H1 (cell line): ENCODE measurements around the gene GDPD4. TPM values are rescaled to one million over a fixed set of nuclear protein-coding genes. Genes with fewer than 3 reads are reported as not detected.

Experiments used
- ASH2L ChIP-seq: fragments of 200-600, 300-600 bp; sonication (generic); IDR thresholded peaks from one replicate; pipeline ENCODE4 v1.7.1; 2017; ENCODE audit warnings: low read length
- ATF2 ChIP-seq: IDR thresholded peaks from 2 replicates; pipeline ENCODE4 v1.6.1; 2012; ENCODE audit warnings: low read length, inconsistent platforms
- POLR2AphosphoS5 ChIP-seq: IDR thresholded peaks from 2 replicates; pipeline ENCODE4 v1.6.1; 2011; ENCODE audit warnings: low read depth, low read length
- RNF2 ChIP-seq: fragments of 200-900, 300-1000 bp; sonication (generic); IDR thresholded peaks from 2 replicates; pipeline ENCODE4 v1.7.1; 2016; ENCODE audit warnings: borderline replicate concordance, low read depth, mild to moderate bottlenecking, antibody characterized with exemption, low read length; ENCODE audit not compliant: poor library complexity, severe bottlenecking; ENCODE audit errors: missing control alignments
- SP2 ChIP-seq: IDR thresholded peaks from 2 replicates; pipeline ENCODE4 v1.6.1; 2012; ENCODE audit warnings: mild to moderate bottlenecking, low read length, inconsistent platforms
- polyA plus RNA-seq, 7 experiments: library from polyadenylated mRNA; depleted of rRNA in 3 of 7; stranded (reverse) in 5 of 7; unstranded in 2 of 7; fragments of >200 nt in 5 of 7; fragments of 200-250 nt in 2 of 7; gene quantifications; 1 replicate in 5 of 7; 2 replicates in 1 of 7; 4 replicates in 1 of 7; pipeline versions ENCODE4 v1.2.1 to v1.2.3, GENCODE V29; 2011 to 2013; ENCODE audit warnings: missing spikeins in 2 of 7, mixed read lengths in 2 of 7
- total RNA-seq: library from RNA; stranded (reverse); fragmentation: NEBNext Ultra II Directional; extraction: Animal tissue kit (Norgen Biotek cat#: 25700); gene quantifications from 2 replicates; pipeline ENCODE4 v1.2.1, GENCODE V29; 2021

The GDPD4 gene
- total and polyA plus RNA-seq, 2 of the 8 experiments (the other 6 are each of a cell fraction or from before 2014, with no cell fraction given): not detected

- TF ChIP-seq ATF2 (no peak), RNF2 (no peak), SP2 (no peak), POLR2AphosphoS5 (no peak), ASH2L (no peak)
- TF ChIP-seq, all 59 proteins: peak for 0
These were observed 98.3 kb downstream of the GDPD4 start (continued) for GRCh38 chr11:77202941-77203900.
